HG03469 (cell line): Measurements from ENCODE around the gene KCNIP4.
"Not testable (repeated sequence)": the region's sequence is repeated elsewhere in the genome, so short reads cannot be mapped to it uniquely, and the experiment has no call there.

Source experiments
- ATAC-seq: cut with Tn5 transposase; IDR thresholded peaks from one replicate; pipeline ENCODE4 v1.9.1; 2021; ENCODE audit warnings: mild to moderate bottlenecking, moderate library complexity, moderate number of reproducible peaks; ENCODE audit not compliant: unreplicated experiment

The KCNIP4 gene

DNA sequence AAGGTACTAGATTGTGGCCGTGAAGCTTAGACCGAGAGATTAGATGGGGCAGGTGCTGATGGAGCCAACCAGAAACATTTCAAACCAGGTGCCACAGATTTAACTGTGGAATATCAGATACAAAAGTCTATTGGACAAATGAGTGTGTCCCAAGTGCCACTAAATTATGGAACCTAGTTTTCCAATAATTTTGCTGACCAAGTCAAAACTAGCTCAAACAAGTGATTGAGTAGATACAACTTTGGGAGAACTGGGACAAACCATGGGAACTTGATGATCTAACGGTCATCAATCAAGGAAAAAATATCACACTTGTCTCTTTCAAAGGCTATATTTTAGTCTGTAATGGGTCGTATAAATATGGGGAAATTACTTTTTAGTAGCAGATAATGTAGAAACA lies 562.9 kb downstream of the KCNIP4 start:
- ATAC-seq, result no peak

DNA sequence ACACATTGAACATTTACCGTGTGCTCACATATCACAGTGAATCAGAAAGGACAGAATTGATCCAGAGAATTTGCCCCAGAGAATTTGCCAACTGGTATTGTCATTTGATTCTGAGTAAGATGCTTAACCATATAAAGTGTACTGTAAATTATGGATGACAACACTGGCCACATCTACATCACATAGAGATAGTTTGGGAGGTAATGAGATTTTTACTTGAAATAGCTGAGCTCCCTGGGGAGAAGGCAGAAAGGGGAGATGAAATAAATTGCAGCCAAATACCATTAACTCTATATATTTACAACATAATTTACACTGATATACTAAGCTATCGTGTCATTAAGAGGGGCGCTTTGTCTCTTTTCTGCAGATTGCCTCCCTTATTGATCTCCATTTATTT lies 564.0 kb downstream of the KCNIP4 start:
- no peak for ATAC-seq

DNA sequence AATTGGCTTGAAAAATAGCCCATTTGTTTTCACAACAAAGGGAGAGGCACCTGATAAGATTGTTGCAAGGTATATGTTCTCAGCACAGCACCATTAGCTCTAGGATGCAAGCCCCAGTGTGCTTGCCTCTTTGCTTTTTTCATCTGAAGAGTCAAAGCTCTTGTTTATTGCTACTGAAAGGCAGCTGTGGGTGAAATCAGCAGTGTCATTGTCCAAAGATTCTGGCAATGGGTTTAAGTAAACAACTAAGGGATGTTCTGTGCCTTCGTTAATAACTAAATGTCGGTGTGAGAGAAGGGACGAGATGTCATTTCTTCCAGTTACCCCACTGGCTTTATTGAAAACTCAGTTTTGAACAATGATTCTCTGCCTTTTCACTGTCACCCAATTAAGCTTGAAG lies 567.7 kb downstream of the KCNIP4 start:
- no peak for ATAC-seq

DNA sequence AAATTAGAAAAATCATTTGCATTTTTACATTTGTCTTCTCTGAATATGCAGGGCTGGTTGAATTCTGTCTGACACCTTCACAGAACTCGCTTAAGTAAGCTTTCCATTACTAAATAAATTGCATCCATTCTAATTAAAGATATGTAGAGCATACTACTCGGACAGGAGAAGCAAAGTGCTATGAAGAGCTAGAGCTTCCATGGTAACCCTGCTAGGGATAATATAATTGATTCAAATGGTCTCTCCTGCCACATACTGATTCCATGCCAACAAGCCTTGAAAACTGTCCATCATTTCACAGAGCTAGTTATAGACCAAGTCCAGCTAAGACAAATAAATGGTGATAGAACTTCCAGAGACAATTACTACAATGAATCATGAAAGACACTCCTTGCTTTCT lies 571.5 kb downstream of the KCNIP4 start:
- no peak for ATAC-seq

DNA sequence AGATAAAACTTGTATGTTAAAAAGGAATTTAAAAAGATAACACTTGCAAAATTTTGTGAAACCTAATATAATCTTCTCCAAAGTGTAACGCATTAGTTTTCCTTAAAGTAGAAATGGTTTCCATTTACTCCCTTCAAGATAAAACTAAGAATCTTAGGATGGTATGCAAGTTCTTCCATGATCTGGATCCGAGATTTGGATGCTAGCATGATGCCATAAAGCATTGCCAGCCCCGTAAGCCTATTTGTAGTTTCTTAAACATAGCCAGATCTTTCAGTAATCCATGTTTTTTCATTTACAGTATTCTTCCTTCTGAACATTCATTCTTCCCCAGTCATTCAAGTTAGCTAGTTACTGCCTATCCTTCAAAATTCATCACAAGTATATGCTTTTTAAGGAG lies 572.4 kb downstream of the KCNIP4 start:
- ATAC-seq, result no peak

DNA sequence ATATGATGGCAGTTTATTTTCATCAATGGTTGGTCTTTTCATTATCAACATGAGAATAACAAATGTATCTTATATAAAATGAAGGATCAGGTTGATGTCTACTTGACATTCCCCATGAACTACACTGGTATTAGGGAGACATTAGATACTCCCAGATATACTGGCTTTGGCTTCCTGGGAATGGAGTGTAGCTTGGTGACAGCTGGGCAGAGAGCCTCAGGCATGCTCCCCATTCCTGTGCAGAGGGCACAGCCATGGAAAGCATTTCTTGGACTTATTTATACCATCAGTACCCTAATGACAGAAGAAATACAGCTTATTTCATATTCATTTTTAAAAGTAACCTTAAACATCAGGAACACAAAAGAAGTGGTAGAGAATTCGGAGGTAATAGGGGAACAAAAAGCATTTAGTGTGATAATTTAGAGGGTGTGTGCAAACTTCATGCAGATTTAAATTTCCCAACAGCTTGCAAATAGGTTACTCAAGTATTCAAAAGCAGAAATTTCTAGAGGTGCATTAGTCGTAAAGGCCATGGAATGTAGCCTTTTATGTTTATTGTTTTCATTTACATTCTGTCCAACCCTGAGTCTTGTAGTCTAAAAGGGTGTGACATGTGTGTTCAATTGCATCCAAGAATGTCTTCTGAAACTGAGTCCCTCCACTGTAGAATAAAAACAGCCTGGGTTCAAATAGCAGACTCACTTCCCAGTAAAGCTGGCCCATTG lies 573.8 kb downstream of the KCNIP4 start:
- ATAC-seq, result no peak

DNA sequence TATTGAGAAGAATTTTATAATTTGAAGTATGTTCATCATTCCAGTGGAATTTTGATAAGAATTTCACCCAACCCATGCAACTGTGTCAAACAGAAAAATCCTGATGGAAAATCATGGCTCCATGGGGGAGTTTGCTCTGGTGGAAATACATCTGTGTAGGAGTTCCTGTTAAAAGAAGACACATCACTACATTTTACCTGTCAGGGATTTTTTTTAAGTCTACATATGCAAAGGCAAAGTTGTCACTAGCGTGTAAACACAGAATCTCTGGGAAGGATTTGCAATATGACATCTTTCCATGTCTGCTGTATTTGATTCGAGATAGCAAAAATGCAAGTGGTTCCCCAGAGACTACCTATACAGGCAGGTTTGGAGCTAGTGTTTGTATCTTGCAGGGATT lies 581.0 kb downstream of the KCNIP4 start:
- no peak for ATAC-seq

DNA sequence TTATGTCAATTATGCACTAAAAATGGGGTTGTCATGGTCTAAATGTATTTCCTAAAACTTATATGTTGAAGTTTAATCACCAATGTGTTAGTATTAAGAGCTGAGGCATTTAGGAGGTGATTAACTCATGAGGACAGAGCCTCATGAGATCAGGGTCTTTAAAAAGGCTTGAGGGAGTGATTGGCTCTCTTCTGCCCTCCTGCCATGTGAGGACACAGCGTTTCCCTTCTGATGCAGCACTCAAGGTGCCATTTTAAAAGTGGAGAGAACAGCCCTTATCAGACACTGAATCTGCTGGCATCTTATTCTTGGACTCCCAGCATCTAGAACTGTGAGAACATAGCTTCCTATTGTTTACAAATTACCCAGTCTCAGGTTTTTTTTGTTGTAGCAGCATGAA lies 581.7 kb downstream of the KCNIP4 start:
- ATAC-seq, result no peak

DNA sequence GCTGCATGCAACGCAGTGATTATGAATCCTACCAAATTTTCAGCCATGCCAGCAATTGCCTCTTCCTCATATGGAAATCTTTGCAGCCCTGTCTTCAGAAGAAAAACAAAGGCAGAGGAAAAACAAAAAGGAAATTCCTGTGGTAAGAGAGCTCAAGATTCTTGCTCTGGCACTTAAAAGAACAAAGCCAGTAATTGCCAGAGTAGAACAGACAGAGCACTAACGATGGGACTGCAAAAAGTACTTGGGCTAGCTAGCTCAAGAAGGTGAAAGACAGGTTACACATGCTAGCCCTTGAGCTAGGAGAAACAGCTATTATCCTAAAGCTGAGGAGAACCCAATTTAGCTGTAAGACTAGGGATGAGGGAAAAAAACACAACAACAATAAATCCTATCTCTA lies 582.3 kb downstream of the KCNIP4 start:
- ATAC-seq, result no peak

DNA sequence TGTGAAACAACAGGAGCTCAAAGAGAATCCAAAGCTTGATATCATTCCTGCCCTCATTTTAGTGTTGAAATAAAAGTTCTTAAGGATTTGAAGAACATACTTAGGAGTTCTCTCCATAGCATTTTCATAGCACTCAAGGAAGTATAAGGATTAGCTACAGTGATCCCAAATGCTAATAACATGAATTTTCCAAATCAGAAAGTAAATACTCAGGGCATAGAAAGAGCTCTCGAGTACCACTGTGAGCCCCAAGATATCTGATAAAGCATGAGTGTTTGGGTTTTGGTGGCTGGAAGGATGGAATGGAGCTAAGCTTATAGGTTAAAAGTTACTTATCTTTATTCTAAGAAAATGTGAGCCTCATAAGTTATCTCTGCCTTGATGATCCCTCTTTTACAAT lies 584.9 kb downstream of the KCNIP4 start:
- ATAC-seq, result no peak

DNA sequence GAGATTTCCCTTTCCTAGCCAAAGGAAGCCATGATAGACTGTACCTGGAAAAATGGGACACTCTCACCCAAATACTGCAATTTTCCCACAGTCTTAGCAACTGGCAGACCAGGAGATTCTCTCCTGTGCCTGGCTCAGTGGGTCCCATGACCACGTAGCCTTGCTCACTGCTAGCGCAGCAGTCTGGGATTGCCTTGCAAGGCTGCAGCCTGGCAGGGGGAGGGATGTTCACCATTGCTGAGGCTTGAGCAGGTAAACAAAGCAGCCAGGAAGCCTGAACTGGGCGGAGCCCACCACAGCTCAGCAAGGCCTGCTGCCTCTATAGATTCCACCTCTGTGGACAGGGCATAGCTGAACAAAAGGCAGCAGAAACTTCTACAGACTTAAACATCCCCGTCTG lies 596.2 kb downstream of the KCNIP4 start:
- not testable (repeated sequence) for ATAC-seq

DNA sequence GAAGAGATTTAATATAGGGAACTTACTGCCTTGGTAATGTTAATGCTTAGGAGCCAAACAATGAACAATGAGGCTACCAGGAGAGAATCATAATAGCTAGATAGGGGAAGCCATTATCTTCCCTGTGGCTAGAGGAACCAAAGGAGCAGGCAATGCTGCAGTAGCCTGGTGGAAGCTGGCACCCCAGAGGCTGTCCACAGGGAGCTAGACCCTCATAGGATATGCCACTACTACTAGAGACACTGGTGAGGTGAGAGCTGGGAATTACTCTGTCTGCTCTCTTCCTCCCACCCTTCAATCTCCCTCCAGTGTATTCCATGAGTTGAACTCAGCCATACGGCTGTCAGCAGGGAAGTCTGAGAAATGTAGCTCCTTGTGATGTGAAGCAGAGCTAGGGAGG lies 601.4 kb downstream of the KCNIP4 start:
- ATAC-seq, result no peak

DNA sequence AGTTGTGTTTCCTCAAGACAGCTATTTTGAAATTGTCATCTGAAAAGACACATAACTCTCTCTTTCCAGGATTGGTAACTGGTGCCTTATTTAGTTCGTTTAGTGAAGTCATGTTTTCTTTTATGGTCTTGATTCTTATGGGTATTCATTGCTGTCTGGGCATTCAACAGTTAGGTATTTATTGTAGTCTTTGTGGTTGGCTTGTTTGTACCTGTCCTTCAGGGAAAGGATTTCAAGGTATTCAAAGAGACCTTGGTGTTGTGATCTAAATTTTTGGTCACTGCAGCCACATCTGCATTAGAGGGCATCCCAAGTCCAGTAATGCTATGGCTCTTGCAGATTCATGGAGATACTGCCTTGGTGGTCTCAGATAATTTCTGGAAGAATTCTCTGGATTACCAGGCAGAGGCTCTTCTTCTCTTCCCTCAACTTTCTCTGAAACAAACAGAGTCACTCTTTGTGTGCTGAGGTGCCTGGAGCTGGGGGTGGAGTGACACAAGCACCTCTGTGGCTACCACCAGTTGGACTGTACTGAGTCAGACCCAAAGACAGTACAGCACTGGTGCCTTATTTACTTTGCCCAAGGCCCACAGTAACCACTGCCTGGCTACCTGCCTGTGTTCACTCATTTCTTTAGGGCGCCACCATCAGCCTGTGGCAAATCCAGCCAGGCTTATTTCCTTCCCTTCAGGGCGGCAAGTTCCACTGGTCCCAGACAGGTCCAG lies 620.4 kb downstream of the KCNIP4 start:
- no peak for ATAC-seq

DNA sequence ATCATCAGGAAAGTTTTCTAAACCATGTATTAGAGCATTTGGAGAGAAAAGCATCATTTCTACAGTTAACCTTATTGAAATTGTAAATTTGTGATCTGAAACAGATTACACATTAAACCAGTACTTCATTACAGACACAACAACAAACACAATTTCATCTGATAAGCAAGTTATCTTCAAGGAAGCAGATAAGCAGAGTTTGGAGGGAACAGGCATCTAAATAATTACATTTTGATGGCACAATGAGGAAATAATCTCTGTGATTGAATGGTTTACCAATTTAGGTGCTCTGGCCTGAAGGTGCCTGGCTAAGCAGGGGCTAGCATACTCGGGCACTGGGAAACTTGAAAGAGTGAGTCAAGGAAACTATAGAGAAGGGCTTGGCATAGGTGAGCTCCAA lies 628.5 kb downstream of the KCNIP4 start:
- no peak for ATAC-seq

DNA sequence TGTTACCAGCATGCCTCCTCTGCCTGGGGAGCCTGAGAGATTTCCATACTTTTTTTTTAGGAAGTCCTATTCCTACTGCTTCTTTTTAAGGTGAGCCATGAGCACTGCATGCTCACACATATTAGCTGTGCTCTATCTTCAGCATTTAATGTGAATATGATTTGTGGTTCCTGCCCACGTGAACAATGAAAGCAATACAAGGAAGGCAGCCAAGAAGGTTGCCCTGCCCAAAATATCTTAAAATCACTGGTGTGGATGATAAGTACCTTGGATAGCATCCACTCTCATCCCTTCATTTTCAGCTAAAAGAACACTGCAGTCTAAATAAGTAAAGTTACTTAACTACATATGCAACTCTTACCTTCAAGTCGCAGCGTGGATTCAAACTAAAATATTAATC lies 640.9 kb downstream of the KCNIP4 start:
- no peak for ATAC-seq

DNA sequence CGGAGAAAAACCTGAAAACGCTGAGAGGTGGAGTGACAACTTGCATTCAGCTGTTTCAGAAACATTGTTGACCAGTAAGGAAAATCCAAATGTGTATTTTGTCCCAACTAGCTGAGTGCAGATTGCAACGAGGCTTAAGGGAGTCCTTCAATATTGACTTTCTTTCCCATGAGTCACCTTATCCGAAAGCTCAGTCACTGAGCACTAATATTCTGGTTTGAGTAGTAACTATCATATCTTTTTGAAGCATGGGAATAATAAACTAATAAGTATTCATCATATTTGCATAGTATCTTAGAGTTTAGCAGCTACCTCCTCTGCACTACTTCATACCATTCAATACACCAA lies 644.1 kb downstream of the KCNIP4 start:
- ATAC-seq, result no peak

DNA sequence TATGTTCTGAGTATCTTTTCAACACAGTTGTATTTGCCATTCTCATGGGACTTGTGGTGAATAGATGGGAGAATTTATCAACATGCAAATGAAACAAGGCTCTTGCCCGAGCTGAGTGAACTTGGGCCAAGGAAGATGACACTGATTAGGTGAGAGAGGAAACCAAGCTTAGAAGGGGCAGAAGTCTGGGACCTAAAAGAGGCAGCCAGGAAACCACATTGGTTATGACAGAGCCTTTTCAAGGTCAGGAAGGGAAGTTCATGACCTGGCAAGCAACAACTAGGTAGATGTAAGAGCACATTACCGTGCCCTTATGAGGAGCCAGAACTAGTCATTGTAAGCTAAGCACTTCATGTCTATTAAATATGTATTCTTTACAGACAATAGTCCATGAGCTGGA lies 658.0 kb downstream of the KCNIP4 start:
- ATAC-seq, result peak; percentile 64

DNA sequence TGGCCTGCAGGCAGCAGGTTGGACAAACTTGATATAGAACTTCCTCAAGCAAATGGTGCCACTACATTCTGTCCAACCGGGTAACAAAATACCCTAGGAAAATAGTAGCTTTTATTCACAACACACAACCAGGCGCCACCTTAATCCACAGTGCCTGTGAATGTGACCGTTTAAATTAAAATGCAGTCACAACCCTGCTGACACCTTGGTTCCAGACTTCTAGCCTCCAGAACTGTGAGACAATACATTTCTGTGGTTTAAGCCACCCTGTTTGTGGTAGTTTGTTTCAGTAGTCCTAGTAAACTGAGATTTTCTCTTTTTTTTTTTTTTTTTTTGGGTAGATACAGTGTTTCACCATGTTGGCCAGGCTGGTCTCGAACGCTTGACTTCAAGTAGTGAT lies 672.5 kb downstream of the KCNIP4 start:
- no peak for ATAC-seq

DNA sequence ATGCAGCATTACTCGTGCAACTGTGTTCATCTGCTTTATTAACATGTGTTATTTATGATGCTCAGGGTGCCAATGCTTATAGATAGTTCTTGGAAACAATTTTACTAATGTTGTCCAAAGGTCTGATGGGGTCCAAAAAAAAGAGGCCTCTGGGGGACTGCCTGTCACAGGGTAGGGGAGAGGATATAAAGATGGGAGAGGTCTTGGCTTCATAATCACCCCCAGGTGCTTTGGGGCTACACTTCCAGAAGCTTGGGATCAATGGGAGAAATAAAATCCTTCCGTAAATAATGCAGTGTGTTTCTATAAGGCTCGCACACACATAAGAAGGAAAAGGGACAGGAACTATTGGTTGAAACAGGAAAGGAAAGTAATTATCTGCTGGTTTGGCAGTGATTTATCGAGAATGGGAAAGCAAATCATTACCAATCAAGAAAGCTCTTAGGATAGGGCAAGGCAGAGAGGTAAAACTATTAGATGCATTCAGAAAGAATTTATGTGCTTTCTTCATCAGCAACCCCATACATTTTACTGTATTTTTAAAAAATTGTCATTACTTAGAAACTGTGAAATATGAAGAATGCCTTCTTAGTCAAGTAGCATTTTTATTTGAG lies 677.0 kb downstream of the KCNIP4 start:
- no peak for ATAC-seq

DNA sequence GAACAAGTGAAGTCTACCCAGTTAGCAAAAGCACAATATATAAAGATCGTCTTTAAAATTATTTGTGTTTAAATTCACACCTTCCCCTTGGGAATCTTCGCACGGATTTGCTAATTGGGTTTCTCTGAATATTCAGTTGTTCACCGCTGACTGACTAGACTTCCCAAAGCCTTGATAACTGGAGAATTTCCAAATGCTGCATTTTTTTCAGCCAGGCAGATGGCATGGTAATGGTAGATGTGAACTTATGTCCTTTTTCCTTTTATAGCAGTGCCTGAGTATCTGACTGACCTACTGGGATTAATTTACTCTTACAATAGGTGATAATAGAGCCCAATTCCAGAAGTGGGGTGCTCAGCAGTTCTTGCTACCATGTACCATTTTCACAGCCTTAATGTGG lies 700.2 kb downstream of the KCNIP4 start:
- no peak for ATAC-seq

DNA sequence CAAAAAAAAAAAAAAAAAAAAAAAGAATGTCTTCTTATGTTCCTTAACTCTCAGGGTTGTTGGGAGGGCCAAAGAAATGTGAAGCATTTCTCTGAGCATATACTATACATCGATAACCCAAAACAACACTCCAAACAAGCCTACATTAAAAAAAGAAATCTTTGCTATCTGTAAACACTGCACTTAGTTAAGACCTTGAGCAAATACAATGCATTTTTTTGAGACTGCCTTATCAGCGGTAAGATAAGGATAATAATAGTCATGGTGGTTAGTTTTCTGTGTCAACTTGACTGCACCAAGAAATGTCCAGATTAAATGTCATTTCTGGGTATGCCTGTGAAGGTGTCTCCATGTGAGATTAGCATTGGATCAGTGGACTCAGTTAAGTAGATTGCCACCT lies 706.4 kb downstream of the KCNIP4 start:
- ATAC-seq, result no peak
